HEK293T (cell line): ENCODE results near the gene PAQR5.

ENCODE experiments used
- ARNT ChIP-seq: fragments of 450-650 bp; IDR thresholded peaks from 2 replicates; pipeline ENCODE4 v1.6.1; 2017; ENCODE audit warnings: mild to moderate bottlenecking
- BHLHE40 ChIP-seq: fragments of 450-650 bp; IDR thresholded peaks from 2 replicates; pipeline ENCODE4 v1.6.1; 2016; ENCODE audit warnings: mild to moderate bottlenecking, moderate library complexity, borderline replicate concordance
- FOXM1 ChIP-seq: fragments of 450-650 bp; IDR thresholded peaks from 2 replicates; pipeline ENCODE4 v1.6.1; 2017; ENCODE audit warnings: mild to moderate bottlenecking, borderline replicate concordance
- LEF1 ChIP-seq: fragments of 450-650 bp; IDR thresholded peaks from 2 replicates; pipeline ENCODE4 v1.6.1; 2017; ENCODE audit warnings: mild to moderate bottlenecking, borderline replicate concordance
- NFRKB ChIP-seq: fragments of 450-650 bp; IDR thresholded peaks from 2 replicates; pipeline ENCODE4 v1.6.1; 2016; ENCODE audit warnings: mild to moderate bottlenecking, moderate library complexity
- PKNOX1 ChIP-seq: fragments of 450-650 bp; IDR thresholded peaks from 2 replicates; pipeline ENCODE4 v1.6.1; 2016
- SP1 ChIP-seq: fragments of 450-650 bp; IDR thresholded peaks from 2 replicates; pipeline ENCODE4 v1.6.1; 2017
- SUZ12 ChIP-seq: fragments of 450-650 bp; IDR thresholded peaks from 2 replicates; pipeline ENCODE4 v1.6.1; 2016; ENCODE audit warnings: mild to moderate bottlenecking

GRCh38 chr15:69272139-69272538 is 26.6 kb upstream of the PAQR5 start:
- TF ChIP-seq FOXM1 (no peak), BHLHE40 (no peak), SP1 (no peak), SUZ12 (no peak), NFRKB (no peak), PKNOX1 (no peak), ARNT (no peak), LEF1 (no peak)
